HEK293T (cell line): ENCODE data around the gene HOXD10.

ENCODE experiments used
- CTCF ChIA-PET: fragments of 350-600 bp; formaldehyde crosslinking; extraction: SDS; loops from one replicate; lab custom pipeline; 2021; ENCODE audit warnings: antibody characterized with exemption, inconsistent platforms; lab: Yijun Ruan, JAX
- POLR2A ChIA-PET: fragments of 350-600 bp; formaldehyde crosslinking; extraction: SDS; loops from one replicate; lab custom pipeline; 2020; ENCODE audit warnings: antibody characterized with exemption, inconsistent platforms; lab: Yijun Ruan, JAX
- DNase-seq: peaks from one replicate; pipeline ENCODE4 v3.0.0; 2012; ENCODE audit warnings: mixed read lengths; ENCODE audit errors: extremely low spot score
- ARNT ChIP-seq: fragments of 450-650 bp; IDR thresholded peaks from 2 replicates; pipeline ENCODE4 v1.6.1; 2017; ENCODE audit warnings: mild to moderate bottlenecking
- BHLHE40 ChIP-seq: fragments of 450-650 bp; IDR thresholded peaks from 2 replicates; pipeline ENCODE4 v1.6.1; 2016; ENCODE audit warnings: mild to moderate bottlenecking, moderate library complexity, borderline replicate concordance
- CTBP1 ChIP-seq: fragments of 450-650 bp; IDR thresholded peaks from 2 replicates; pipeline ENCODE4 v1.6.1; 2016; ENCODE audit warnings: borderline replicate concordance
- ELF4 ChIP-seq: fragments of 450-650 bp; IDR thresholded peaks from 2 replicates; pipeline ENCODE4 v1.6.1; 2017; ENCODE audit warnings: antibody characterized with exemption
- FOXA1 ChIP-seq: fragments of 450-650 bp; IDR thresholded peaks from 2 replicates; pipeline ENCODE4 v1.6.1; 2016; ENCODE audit warnings: mild to moderate bottlenecking
- FOXK2 ChIP-seq: fragments of 450-650 bp; IDR thresholded peaks from 2 replicates; pipeline ENCODE4 v1.6.1; 2016; ENCODE audit warnings: mild to moderate bottlenecking
- FOXM1 ChIP-seq: fragments of 450-650 bp; IDR thresholded peaks from 2 replicates; pipeline ENCODE4 v1.6.1; 2017; ENCODE audit warnings: mild to moderate bottlenecking, borderline replicate concordance
- HDGF ChIP-seq: fragments of 450-650 bp; IDR thresholded peaks from 2 replicates; pipeline ENCODE4 v1.6.1; 2017; ENCODE audit warnings: antibody characterized with exemption, borderline replicate concordance
- L3MBTL2 ChIP-seq: fragments of 450-650 bp; conservative IDR thresholded peaks from 2 replicates; pipeline ENCODE4 v1.6.1; 2016; ENCODE audit warnings: mild to moderate bottlenecking
- LEF1 ChIP-seq: fragments of 450-650 bp; IDR thresholded peaks from 2 replicates; pipeline ENCODE4 v1.6.1; 2017; ENCODE audit warnings: mild to moderate bottlenecking, borderline replicate concordance
- NFRKB ChIP-seq: fragments of 450-650 bp; IDR thresholded peaks from 2 replicates; pipeline ENCODE4 v1.6.1; 2016; ENCODE audit warnings: mild to moderate bottlenecking, moderate library complexity
- PKNOX1 ChIP-seq: fragments of 450-650 bp; IDR thresholded peaks from 2 replicates; pipeline ENCODE4 v1.6.1; 2016
- SP1 ChIP-seq: fragments of 450-650 bp; IDR thresholded peaks from 2 replicates; pipeline ENCODE4 v1.6.1; 2017
- SUZ12 ChIP-seq: fragments of 450-650 bp; IDR thresholded peaks from 2 replicates; pipeline ENCODE4 v1.6.1; 2016; ENCODE audit warnings: mild to moderate bottlenecking
- TARDBP ChIP-seq: fragments of 450-650 bp; IDR thresholded peaks from 2 replicates; pipeline ENCODE4 v1.6.1; 2016
- ZNF384 ChIP-seq: fragments of 450-650 bp; IDR thresholded peaks from 2 replicates; pipeline ENCODE4 v1.6.1; 2016

Gene HOXD10

GRCh38 chr2:176099159-176099727 lies 17.3 kb upstream of the HOXD10 start:
- TF ChIP-seq CTBP1 = no peak
- TF ChIP-seq PKNOX1 = no peak
- TF ChIP-seq FOXK2 = no peak
- TF ChIP-seq TARDBP = no peak
- TF ChIP-seq SUZ12 = no peak
- no peak for TF ChIP-seq ARNT
- TF ChIP-seq BHLHE40 = no peak
- CTCF ChIA-PET = interaction anchor here (0.6 kb wide), 1 partner anchor 480 kb away, joined by 5 read pairs; no protein-coding TSS in a partner anchor
- POLR2A ChIA-PET = no interaction called here
- DNase-seq = no peak

GRCh38 chr2:176099728-176100546 lies 16.6 kb upstream of the HOXD10 start, which contains the start of gene HOXD12:
TSS of gene HOXD12 (plus strand) at chr2:176099795. CDS start at chr2:176099802, 7 bp downstream.
- no peak for DNase-seq
- ChIA-PET CTCF (interaction anchor here (0.6 kb wide), 1 partner anchor 480 kb away, joined by 5 read pairs; no protein-coding TSS in a partner anchor), POLR2A (no interaction called here)
- no peak for TF ChIP-seq SP1
- TF ChIP-seq BHLHE40 = no peak
- TF ChIP-seq HDGF = no peak
- no peak for TF ChIP-seq FOXK2
- no peak for TF ChIP-seq ELF4
- no peak for TF ChIP-seq TARDBP
- no peak for TF ChIP-seq L3MBTL2
- TF ChIP-seq PKNOX1 = no peak
- no peak for TF ChIP-seq ARNT
- TF ChIP-seq FOXA1 = no peak
- TF ChIP-seq CTBP1 = no peak
- no peak for TF ChIP-seq FOXM1
- no peak for TF ChIP-seq NFRKB

GRCh38 chr2:176100547-176101140 lies 15.9 kb upstream of the HOXD10 start:
- ChIA-PET CTCF (no interaction called here), POLR2A (no interaction called here)
- no peak for DNase-seq
- no peak for TF ChIP-seq FOXK2
- no peak for TF ChIP-seq SUZ12
- TF ChIP-seq BHLHE40 = no peak
- no peak for TF ChIP-seq ZNF384
- TF ChIP-seq PKNOX1 = no peak
- TF ChIP-seq NFRKB = no peak
- TF ChIP-seq ELF4 = no peak
- TF ChIP-seq LEF1 = no peak
- no peak for TF ChIP-seq TARDBP
- TF ChIP-seq SP1 = no peak
- no peak for TF ChIP-seq CTBP1
- TF ChIP-seq FOXM1 = no peak

GRCh38 chr2:176101216-176101830 lies 15.3 kb upstream of the HOXD10 start:
- ChIA-PET CTCF (interaction anchor here (0.7 kb wide), 1 partner anchor 29 kb away, joined by 3 read pairs; no protein-coding TSS in a partner anchor), POLR2A (interaction anchor here (1.5 kb wide), 1 partner anchor 100 kb away, joined by 4 read pairs; the partner anchor contains the start of gene LNPK)
- no peak for DNase-seq
- TF ChIP-seq TARDBP (no peak), SUZ12 (no peak), LEF1 (no peak), FOXA1 (no peak), HDGF (no peak), ZNF384 (no peak), PKNOX1 (no peak), SP1 (no peak), ARNT (no peak), FOXM1 (no peak), FOXK2 (no peak), L3MBTL2 (no peak), CTBP1 (no peak), BHLHE40 (no peak), NFRKB (no peak)
